H9 (cell line): ENCODE results near the gene ECHDC3. TPM values are rescaled to one million over a fixed set of nuclear protein-coding genes. Genes with fewer than 3 reads are reported as not detected.

ENCODE experiments used
- DNase-seq: peaks from one replicate; pipeline ENCODE4 v3.0.0-alpha.2; 2017
- H2AFZ ChIP-seq: one replicate; pipeline ENCODE4 v1.6.1; 2013; ENCODE audit warnings: mild to moderate bottlenecking, low read length, control low read depth, moderate library complexity
- H2AK5ac ChIP-seq: 2 replicates; pipeline ENCODE4 v1.6.1; 2013; ENCODE audit warnings: low read length, control low read depth, mixed read lengths; ENCODE audit not compliant: insufficient read length
- H2BK120ac ChIP-seq: one replicate; pipeline ENCODE4 v1.6.1; 2013; ENCODE audit warnings: low read depth, mild to moderate bottlenecking, low read length, control low read depth, inconsistent platforms; ENCODE audit not compliant: poor library complexity, severe bottlenecking
- H2BK12ac ChIP-seq: 2 replicates; pipeline ENCODE4 v1.6.1; 2013; ENCODE audit warnings: low read length, control low read depth, mixed read lengths, low read depth; ENCODE audit not compliant: insufficient read length
- H2BK15ac ChIP-seq: 2 replicates; pipeline ENCODE4 v1.6.1; 2013; ENCODE audit warnings: low read depth, low read length, control low read depth
- H2BK20ac ChIP-seq: one replicate; pipeline ENCODE4 v1.6.1; 2013; ENCODE audit warnings: low read depth, mild to moderate bottlenecking, low read length, control low read depth, inconsistent platforms; ENCODE audit not compliant: poor library complexity, severe bottlenecking
- H2BK5ac ChIP-seq: 2 replicates; pipeline ENCODE4 v1.6.1; 2013; ENCODE audit warnings: low read length, control low read depth, mixed read lengths; ENCODE audit not compliant: insufficient read length
- H3K14ac ChIP-seq: 2 replicates; pipeline ENCODE4 v1.6.1; 2013; ENCODE audit warnings: low read length, control low read depth; ENCODE audit not compliant: insufficient read depth
- H3K18ac ChIP-seq: 2 replicates; pipeline ENCODE4 v1.6.1; 2013; ENCODE audit warnings: low read depth, mild to moderate bottlenecking, mixed read lengths, low read length, control low read depth; ENCODE audit not compliant: insufficient read length
- H3K23ac ChIP-seq: 2 replicates; pipeline ENCODE4 v1.6.1; 2013; ENCODE audit warnings: low read length, control low read depth, mixed read lengths, low read depth; ENCODE audit not compliant: insufficient read length
- H3K23me2 ChIP-seq: 2 replicates; pipeline ENCODE4 v1.6.1; 2013; ENCODE audit warnings: low read depth, mild to moderate bottlenecking, mixed read lengths, low read length, control low read depth; ENCODE audit not compliant: insufficient read length, poor library complexity, severe bottlenecking
- H3K27ac ChIP-seq: 2 replicates; pipeline ENCODE4 v1.5.1; 2013; ENCODE audit warnings: low read length, control low read depth, mixed read lengths, low read depth; ENCODE audit not compliant: insufficient read length
- H3K27me3 ChIP-seq: 2 replicates; pipeline ENCODE4 v1.6.1; 2013; ENCODE audit warnings: low read length, control low read depth, inconsistent platforms; ENCODE audit not compliant: insufficient read depth
- H3K4ac ChIP-seq: 2 replicates; pipeline ENCODE4 v1.6.1; 2013; ENCODE audit warnings: low read depth, mild to moderate bottlenecking, control low read depth, inconsistent platforms, low read length, moderate library complexity
- H3K4me1 ChIP-seq: 2 replicates; pipeline ENCODE4 v1.6.1; 2013; ENCODE audit warnings: low read length, control low read depth, inconsistent platforms; ENCODE audit not compliant: insufficient read depth
- H3K4me2 ChIP-seq: 2 replicates; pipeline ENCODE4 v1.6.1; 2013; ENCODE audit warnings: low read length, control low read depth, mixed read lengths; ENCODE audit not compliant: insufficient read length, insufficient read depth
- H3K56ac ChIP-seq: 2 replicates; pipeline ENCODE4 v1.6.1; 2013; ENCODE audit warnings: low read depth, mild to moderate bottlenecking, mixed read lengths, low read length, control low read depth; ENCODE audit not compliant: insufficient read length
- H3K79me1 ChIP-seq: 2 replicates; pipeline ENCODE4 v1.6.1; 2013; ENCODE audit warnings: low read depth, mild to moderate bottlenecking, moderate library complexity, low read length, control low read depth, inconsistent platforms; ENCODE audit not compliant: insufficient read depth, poor library complexity, severe bottlenecking
- H3K79me2 ChIP-seq: 2 replicates; pipeline ENCODE4 v1.6.1; 2013; ENCODE audit warnings: low read length, control low read depth, inconsistent platforms; ENCODE audit not compliant: insufficient read depth
- H3K9ac ChIP-seq: 2 replicates; pipeline ENCODE4 v1.6.1; 2013; ENCODE audit warnings: low read length, control low read depth, mixed read lengths; ENCODE audit not compliant: insufficient read length; ENCODE audit errors: extremely low read depth
- H3K9me3 ChIP-seq: one replicate; pipeline ENCODE4 v1.6.1; 2013; ENCODE audit warnings: low read depth, low read length, inconsistent platforms; ENCODE audit not compliant: control insufficient read depth
- H3T11ph ChIP-seq: one replicate; pipeline ENCODE4 v1.6.1; 2013; ENCODE audit warnings: mild to moderate bottlenecking, low read length, control low read depth, inconsistent platforms
- H4K20me1 ChIP-seq: one replicate; pipeline ENCODE4 v1.6.1; 2013; ENCODE audit not compliant: control insufficient read depth, insufficient read length, insufficient read depth
- H4K5ac ChIP-seq: 2 replicates; pipeline ENCODE4 v1.6.1; 2013; ENCODE audit warnings: low read depth, mild to moderate bottlenecking, mixed read lengths, low read length, control low read depth; ENCODE audit not compliant: insufficient read length
- H4K8ac ChIP-seq: replicated peaks from 2 replicates; pipeline ENCODE4 v1.6.1; 2013; ENCODE audit warnings: low read length, control low read depth, mixed read lengths, low read depth; ENCODE audit not compliant: insufficient read length
- H4K91ac ChIP-seq: 2 replicates; pipeline ENCODE4 v1.6.1; 2013; ENCODE audit warnings: low read depth, mild to moderate bottlenecking, moderate library complexity, mixed read lengths, low read length, control low read depth; ENCODE audit not compliant: insufficient read length
- H3K27ac Mint-ChIP-seq, 3 experiments: 2 replicates in 2 of 3; 3 replicates in 1 of 3; pipeline ENCODE4 v1.8.0; 2020 to 2021; ENCODE audit warnings: mixed read lengths in 3 of 3, mild to moderate bottlenecking in 1 of 3, moderate library complexity in 1 of 3
- H3K27me3 Mint-ChIP-seq: 2 replicates; pipeline ENCODE4 v1.8.0; 2021; ENCODE audit warnings: low read depth, mild to moderate bottlenecking, moderate library complexity, mixed read lengths
- H3K36me3 Mint-ChIP-seq, 3 experiments: 2 replicates in 2 of 3; 3 replicates in 1 of 3; pipeline ENCODE4 v1.8.0; 2020 to 2021; ENCODE audit warnings: low read depth in 3 of 3, mixed read lengths in 3 of 3; ENCODE audit not compliant: insufficient read depth in 1 of 3
- H3K4me1 Mint-ChIP-seq, 2 experiments: 2 replicates each; pipeline ENCODE4 v1.8.0; 2020; ENCODE audit warnings: mixed read lengths in 2 of 2
- H3K4me3 Mint-ChIP-seq, 2 experiments: 2 replicates in 1 of 2; 3 replicates in 1 of 2; pipeline ENCODE4 v1.8.0; 2020 to 2021; ENCODE audit warnings: mild to moderate bottlenecking in 2 of 2, mixed read lengths in 2 of 2, moderate library complexity in 1 of 2
- H3K9me3 Mint-ChIP-seq, 2 experiments: 2 replicates in 1 of 2; 3 replicates in 1 of 2; pipeline ENCODE4 v1.8.0; 2020; ENCODE audit warnings: mild to moderate bottlenecking in 2 of 2, mixed read lengths in 2 of 2, moderate library complexity in 1 of 2
- WGBS: extraction: QIAGEN DNeasy Blood & Tissue Kit; methylation state at CpG from one replicate; pipeline ENCODE4 v1.1.7; 2013; ENCODE audit warnings: missing lambda C conversion rate, low lambda C conversion rate, mixed read lengths; ENCODE audit not compliant: insufficient read length; ENCODE audit errors: extremely low coverage; 5-methylcytosine and 5-hydroxymethylcytosine counted together
- total RNA-seq: library from RNA; stranded (reverse); gene quantifications from 2 replicates; pipeline ENCODE4 v1.2.1, GENCODE V29; 2021
- TF ChIP-seq, protein P1 (sequence below): fragments of 200-600 bp; sonication (generic); conservative IDR thresholded peaks from 3 replicates; pipeline ENCODE4 v1.8.0; 2021; ENCODE audit warnings: antibody characterized with exemption, mild to moderate bottlenecking

ECHDC3 gene
- total RNA-seq, 1 experiment from 2014 or later, result 9.3 TPM

GRCh38 chr10:11706895-11707567 lies 35.2 kb upstream of the ECHDC3 start:
- H4K91ac ChIP-seq, result no peak overlapping the region
- no peak overlapping the region for H3K4me3 Mint-ChIP-seq
- H3K27me3 ChIP-seq, result no peaks in the 10 kb centered on the region
- no peak overlapping the region for H3T11ph ChIP-seq
- H4K20me1 ChIP-seq, result no peaks in the 10 kb centered on the region
- no peak overlapping the region for H3K4me2 ChIP-seq
- H3K4me1 Mint-ChIP-seq, result peaks cover 0 to 4% of the 10 kb centered on the region in 2 experiments; a peak in 2 of 4 replicates
- TF ChIP-seq, protein P1, sequence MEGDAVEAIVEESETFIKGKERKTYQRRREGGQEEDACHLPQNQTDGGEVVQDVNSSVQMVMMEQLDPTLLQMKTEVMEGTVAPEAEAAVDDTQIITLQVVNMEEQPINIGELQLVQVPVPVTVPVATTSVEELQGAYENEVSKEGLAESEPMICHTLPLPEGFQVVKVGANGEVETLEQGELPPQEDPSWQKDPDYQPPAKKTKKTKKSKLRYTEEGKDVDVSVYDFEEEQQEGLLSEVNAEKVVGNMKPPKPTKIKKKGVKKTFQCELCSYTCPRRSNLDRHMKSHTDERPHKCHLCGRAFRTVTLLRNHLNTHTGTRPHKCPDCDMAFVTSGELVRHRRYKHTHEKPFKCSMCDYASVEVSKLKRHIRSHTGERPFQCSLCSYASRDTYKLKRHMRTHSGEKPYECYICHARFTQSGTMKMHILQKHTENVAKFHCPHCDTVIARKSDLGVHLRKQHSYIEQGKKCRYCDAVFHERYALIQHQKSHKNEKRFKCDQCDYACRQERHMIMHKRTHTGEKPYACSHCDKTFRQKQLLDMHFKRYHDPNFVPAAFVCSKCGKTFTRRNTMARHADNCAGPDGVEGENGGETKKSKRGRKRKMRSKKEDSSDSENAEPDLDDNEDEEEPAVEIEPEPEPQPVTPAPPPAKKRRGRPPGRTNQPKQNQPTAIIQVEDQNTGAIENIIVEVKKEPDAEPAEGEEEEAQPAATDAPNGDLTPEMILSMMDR, result peak; percentile 53
- H3K27ac ChIP-seq, result no peak overlapping the region
- H3K27ac Mint-ChIP-seq, result no peak overlapping the region; a peak in 1 of 7 replicates
- no peak for DNase-seq
- peaks cover 0 to 3% (median 0%) of the 10 kb centered on the region in 3 experiments; a peak in 1 of 7 replicates for H3K36me3 Mint-ChIP-seq
- no peak overlapping the region for H3K4ac ChIP-seq
- no peak overlapping the region for H4K5ac ChIP-seq
- H3K23me2 ChIP-seq, result no peaks in the 10 kb centered on the region
- no peaks in the 10 kb centered on the region for H3K79me1 ChIP-seq
- no peak overlapping the region for H3K56ac ChIP-seq
- no peak overlapping the region for H3K9ac ChIP-seq
- H3K9me3 ChIP-seq, result no peaks in the 10 kb centered on the region
- WGBS, result no CpG with 5 or more reads among the region's 10 CpGs
- H3K18ac ChIP-seq, result no peak overlapping the region
- no peak overlapping the region for H2BK120ac ChIP-seq
- no peaks in the 10 kb centered on the region for H3K79me2 ChIP-seq
- H2AK5ac ChIP-seq, result no peak overlapping the region
- H3K9me3 Mint-ChIP-seq, result peaks cover 0 to 2% of the 10 kb centered on the region in 2 experiments; a peak in 2 of 5 replicates
- H3K23ac ChIP-seq, result no peak overlapping the region
- H2BK15ac ChIP-seq, result no peak overlapping the region
- H2BK5ac ChIP-seq, result no peak overlapping the region
- no peak overlapping the region for H2BK20ac ChIP-seq
- no peaks in the 10 kb centered on the region; the same call in 1 of the 2 replicates for H3K4me1 ChIP-seq
- no peak overlapping the region for H4K8ac ChIP-seq
- H3K27me3 Mint-ChIP-seq, result no peaks in the 10 kb centered on the region; the same call in none of the 2 replicates
- H2BK12ac ChIP-seq, result no peak overlapping the region
- H2AFZ ChIP-seq, result no peak overlapping the region
- no peak overlapping the region for H3K14ac ChIP-seq
